ENCODE results near the gene CEMIP.

The CEMIP gene

DNA sequence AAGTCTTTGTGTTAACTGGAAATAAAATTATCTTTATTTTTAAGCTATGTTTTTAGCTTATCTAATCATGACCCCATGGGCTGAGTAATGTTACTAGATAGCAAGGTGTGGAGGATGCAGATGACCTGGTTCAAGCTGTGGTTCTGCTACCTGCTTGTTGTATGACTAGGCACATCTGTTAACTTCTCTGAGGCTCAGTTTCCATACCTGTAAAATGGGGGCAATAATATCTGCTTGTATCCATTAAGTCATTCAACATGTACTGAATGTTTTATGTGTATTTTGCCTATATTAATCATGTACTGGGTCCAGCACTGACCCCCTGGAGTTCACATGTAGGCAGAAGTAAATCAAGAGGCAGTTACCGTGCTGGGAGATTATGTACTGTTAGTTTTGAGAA lies 51.5 kb downstream of the CEMIP start:
- no peaks in the 10 kb centered on the region for H3K9me3 ChIP-seq (replicated peaks; ENCODE audit: insufficient read depth, low read length)
- no peaks in the 10 kb centered on the region for H3K9me2 ChIP-seq (replicated peaks; ENCODE audit: insufficient read depth, low read length)
- H2AFZ ChIP-seq (ENCODE audit: low read length): no peak overlapping the region
- no peaks in the 10 kb centered on the region for H3K4me1 ChIP-seq (ENCODE audit: low read length)
- H3K4me3 ChIP-seq (ENCODE audit: low read length): no peak overlapping the region
- H3K27me3 ChIP-seq (replicated peaks; ENCODE audit: insufficient read depth, low read length): no peaks in the 10 kb centered on the region
- no peaks in the 10 kb centered on the region for H3K36me3 ChIP-seq (replicated peaks; ENCODE audit: insufficient read depth, low read length)
- no peak for TF ChIP-seq EZH2 (optimal IDR thresholded peaks at IDR 0.05; ENCODE audit: low read depth, low read length)
- TF ChIP-seq CTCF (IDR thresholded peaks at IDR 0.05; ENCODE audit: low read length): no peak
- no peak for TF ChIP-seq EZH2phosphoT487 (IDR thresholded peaks at IDR 0.05; ENCODE audit: low read length)
- no peaks in the 10 kb centered on the region for H3K79me2 ChIP-seq (ENCODE audit: low read length)
- no peak overlapping the region for H3K27ac ChIP-seq (ENCODE audit: low read length)
- no peak overlapping the region for H3K9ac ChIP-seq (ENCODE audit: low read length)
- H3K4me2 ChIP-seq (ENCODE audit: low read depth, low read length): no peak overlapping the region
- H4K20me1 ChIP-seq (ENCODE audit: insufficient read depth, low read length): no peaks in the 10 kb centered on the region
- no peak for DNase-seq
- H3F3A ChIP-seq (ENCODE audit: insufficient read depth, low read length): no peaks in the 10 kb centered on the region

- Histone ChIP-seq H3K27ac (ENCODE audit: low read length) (no peak overlapping the region), H3K4me1 (ENCODE audit: low read length) (no peaks in the 10 kb centered on the region), H3F3A (ENCODE audit: insufficient read depth, low read length) (no peaks in the 10 kb centered on the region), H3K9me3 (replicated peaks; ENCODE audit: insufficient read depth, low read length) (no peaks in the 10 kb centered on the region), H3K9me2 (replicated peaks; ENCODE audit: insufficient read depth, low read length) (no peaks in the 10 kb centered on the region), H3K4me3 (ENCODE audit: low read length) (no peak overlapping the region), H3K4me2 (ENCODE audit: low read depth, low read length) (no peak overlapping the region), H3K36me3 (replicated peaks; ENCODE audit: insufficient read depth, low read length) (no peaks in the 10 kb centered on the region), H3K27me3 (replicated peaks; ENCODE audit: insufficient read depth, low read length) (no peaks in the 10 kb centered on the region), H3K79me2 (ENCODE audit: low read length) (no peaks in the 10 kb centered on the region), H3K9ac (ENCODE audit: low read length) (no peak overlapping the region), H4K20me1 (ENCODE audit: insufficient read depth, low read length) (no peaks in the 10 kb centered on the region), H2AFZ (ENCODE audit: low read length) (no peak overlapping the region)
- DNase-seq: no peak
- TF ChIP-seq CTCF (IDR thresholded peaks at IDR 0.05; ENCODE audit: low read length): no peak
- TF ChIP-seq EZH2phosphoT487 (IDR thresholded peaks at IDR 0.05; ENCODE audit: low read length): no peak
- TF ChIP-seq EZH2 (optimal IDR thresholded peaks at IDR 0.05; ENCODE audit: low read depth, low read length): no peak
These were observed 52.0 kb downstream of the CEMIP start for GRCh38 chr15:80831192-80831591.

DNA sequence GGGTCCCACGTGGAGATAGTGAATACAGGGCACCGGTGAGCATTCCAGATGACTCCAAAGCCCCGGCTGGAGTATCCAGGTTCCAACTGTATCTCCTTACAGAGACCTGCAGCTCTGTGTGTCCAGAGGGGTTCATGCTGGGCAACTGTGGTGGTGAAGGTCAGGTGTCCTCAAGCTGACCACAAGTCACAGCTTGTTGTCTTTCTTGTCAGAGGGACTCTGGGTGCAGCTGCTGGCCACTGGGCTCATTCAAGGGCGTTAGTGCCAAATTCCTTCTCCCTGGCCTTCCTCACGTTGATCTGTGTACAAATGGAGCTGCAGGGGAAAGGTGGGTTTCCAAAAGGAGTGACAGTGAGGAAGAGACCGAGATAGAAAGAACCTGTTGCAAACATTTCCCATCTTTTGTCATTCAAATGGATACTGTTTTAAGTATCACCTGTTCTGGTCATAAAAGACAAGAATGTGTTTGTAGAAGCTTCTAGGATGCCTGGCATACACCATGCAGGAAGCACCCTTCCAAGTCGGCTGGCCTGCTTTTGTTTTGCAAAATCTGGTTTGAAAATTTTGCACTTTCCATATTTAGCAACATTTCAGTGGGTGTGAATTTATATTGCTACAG lies 52.5 kb downstream of the CEMIP start:
- no peaks in the 10 kb centered on the region for H3K27me3 ChIP-seq (replicated peaks; ENCODE audit: insufficient read depth, low read length)
- H3K4me3 ChIP-seq (ENCODE audit: low read length): no peak overlapping the region
- no peak overlapping the region for H3K4me2 ChIP-seq (ENCODE audit: low read depth, low read length)
- H3K9me2 ChIP-seq (replicated peaks; ENCODE audit: insufficient read depth, low read length): no peaks in the 10 kb centered on the region
- no peaks in the 10 kb centered on the region for H3K9me3 ChIP-seq (replicated peaks; ENCODE audit: insufficient read depth, low read length)
- H2AFZ ChIP-seq (ENCODE audit: low read length): no peak overlapping the region
- H3K9ac ChIP-seq (ENCODE audit: low read length): no peak overlapping the region
- H3K4me1 ChIP-seq (ENCODE audit: low read length): no peaks in the 10 kb centered on the region
- H3K36me3 ChIP-seq (replicated peaks; ENCODE audit: insufficient read depth, low read length): no peaks in the 10 kb centered on the region
- H4K20me1 ChIP-seq (ENCODE audit: insufficient read depth, low read length): no peaks in the 10 kb centered on the region
- no peak for TF ChIP-seq EZH2 (optimal IDR thresholded peaks at IDR 0.05; ENCODE audit: low read depth, low read length)
- TF ChIP-seq EZH2phosphoT487 (IDR thresholded peaks at IDR 0.05; ENCODE audit: low read length): no peak
- no peak for TF ChIP-seq CTCF (IDR thresholded peaks at IDR 0.05; ENCODE audit: low read length)
- DNase-seq: no peak
- H3F3A ChIP-seq (ENCODE audit: insufficient read depth, low read length): no peaks in the 10 kb centered on the region
- no peaks in the 10 kb centered on the region for H3K79me2 ChIP-seq (ENCODE audit: low read length)
- no peak overlapping the region for H3K27ac ChIP-seq (ENCODE audit: low read length)

All from MM.1S (cell line).